NAMALWA (cell line): ENCODE measurements around the gene PPBP.

ENCODE experiments used
- DNase-seq: peaks from one replicate; pipeline ENCODE4 v3.0.0-alpha.2; 2015; ENCODE audit warnings: low spot score

The PPBP gene

GRCh38 chr4:73948291-73948690, 39.7 kb downstream of the PPBP start:
- no peak for DNase-seq

DNA sequence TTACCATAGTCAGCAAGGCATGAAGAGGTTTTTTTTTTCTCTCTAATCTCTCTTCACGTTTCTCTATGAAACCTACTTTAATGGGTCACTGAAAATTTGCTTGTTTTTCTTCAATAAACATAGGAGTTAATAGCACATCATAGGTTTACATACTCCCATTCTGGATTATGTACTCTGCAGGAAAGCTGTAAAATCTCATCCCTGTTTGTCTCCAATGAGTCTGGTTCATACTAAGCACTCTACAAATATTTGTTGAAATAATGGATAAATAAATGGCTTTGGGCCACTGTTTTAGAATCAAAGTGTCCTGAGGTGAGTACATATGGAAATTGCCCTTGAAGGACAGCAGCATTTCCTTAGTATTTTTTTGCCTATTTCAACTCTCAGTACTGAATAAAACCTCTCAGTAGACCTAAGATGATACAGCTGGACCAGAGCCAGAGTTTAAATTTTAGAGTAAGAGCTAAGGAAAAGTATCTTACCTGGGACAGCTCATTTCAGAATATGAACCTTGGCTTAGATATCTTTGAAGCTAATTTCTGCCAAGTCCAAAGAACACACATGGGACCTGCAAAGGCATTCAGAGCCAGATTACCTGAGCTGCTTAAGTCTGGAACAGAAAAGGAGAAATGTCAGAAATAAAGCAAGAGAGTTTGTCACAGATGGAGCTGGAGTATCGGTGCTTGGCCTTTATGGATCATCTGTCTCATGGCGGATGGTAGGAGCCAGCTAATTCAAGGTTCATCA, 40.6 kb downstream of the PPBP start:
- DNase-seq: no peak

GRCh38 chr4:73945674-73946449, 42.1 kb downstream of the PPBP start:
- DNase-seq: no peak

DNA sequence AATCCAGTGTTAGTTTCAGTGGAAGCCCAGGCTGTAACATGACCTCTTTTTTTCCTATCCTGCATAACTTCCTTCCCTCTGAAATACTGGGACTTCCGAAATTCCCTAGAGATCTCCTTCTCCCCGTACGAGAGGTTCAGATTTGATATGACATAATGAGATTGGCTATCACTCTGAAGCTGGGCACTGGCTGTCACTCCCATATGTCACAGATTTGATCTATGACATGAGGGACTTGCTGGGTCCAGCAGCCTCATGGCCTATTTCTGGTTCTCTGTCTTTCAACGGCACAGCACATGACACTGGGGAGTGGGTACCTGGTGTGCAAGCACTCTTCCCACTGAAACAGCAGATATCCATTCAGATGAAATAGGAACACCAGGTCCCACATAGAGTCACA, 42.9 kb downstream of the PPBP start:
- no peak for DNase-seq

- DNase-seq: no peak
Measured at GRCh38 chr4:73944061-73944875, 43.7 kb downstream of the PPBP start.

GRCh38 chr4:73943555-73943954, 44.4 kb downstream of the PPBP start:
- DNase-seq: no peak

GRCh38 chr4:73936969-73937368, 51.0 kb downstream of the PPBP start:
- DNase-seq: no peak
